ENCODE data around the gene AMFR.

- no peak for TF ChIP-seq CTCF (IDR thresholded peaks at IDR 0.05)
- TF ChIP-seq POLR2AphosphoS5 (IDR thresholded peaks at IDR 0.05), result no peak
Measured at GRCh38 chr16:56352351-56353053, 72.8 kb downstream of the AMFR start.

All from suprapubic skin (tissue), 3 donors.